Nephron progenitor cell (in vitro differentiated cells): ENCODE measurements around the gene TP53BP2.

ENCODE experiments used
- DNase-seq: peaks from one replicate; pipeline ENCODE4 v3.0.0; 2021
- H3K27ac Mint-ChIP-seq: 2 replicates; pipeline ENCODE4 v1.8.0; 2021; ENCODE audit warnings: mild to moderate bottlenecking, moderate library complexity, mixed read lengths
- H3K27me3 Mint-ChIP-seq: 2 replicates; pipeline ENCODE4 v1.8.0; 2021; ENCODE audit warnings: mild to moderate bottlenecking, low read depth, mixed read lengths; ENCODE audit not compliant: poor library complexity
- H3K36me3 Mint-ChIP-seq: 2 replicates; pipeline ENCODE4 v1.8.0; 2021; ENCODE audit warnings: low read depth, mixed read lengths
- H3K4me1 Mint-ChIP-seq: 2 replicates; pipeline ENCODE4 v1.8.0; 2021; ENCODE audit warnings: mixed read lengths
- H3K4me3 Mint-ChIP-seq: 2 replicates; pipeline ENCODE4 v1.8.0; 2021; ENCODE audit warnings: mild to moderate bottlenecking, moderate library complexity, mixed read lengths
- H3K9me3 Mint-ChIP-seq: 2 replicates; pipeline ENCODE4 v1.8.0; 2021; ENCODE audit warnings: mild to moderate bottlenecking, moderate library complexity, mixed read lengths
- CTCF ChIP-seq: fragments of 200-600 bp; sonication (generic); IDR thresholded peaks from 2 replicates; pipeline ENCODE4 v1.5.0; 2021; ENCODE audit warnings: antibody characterized with exemption

TP53BP2 gene

DNA sequence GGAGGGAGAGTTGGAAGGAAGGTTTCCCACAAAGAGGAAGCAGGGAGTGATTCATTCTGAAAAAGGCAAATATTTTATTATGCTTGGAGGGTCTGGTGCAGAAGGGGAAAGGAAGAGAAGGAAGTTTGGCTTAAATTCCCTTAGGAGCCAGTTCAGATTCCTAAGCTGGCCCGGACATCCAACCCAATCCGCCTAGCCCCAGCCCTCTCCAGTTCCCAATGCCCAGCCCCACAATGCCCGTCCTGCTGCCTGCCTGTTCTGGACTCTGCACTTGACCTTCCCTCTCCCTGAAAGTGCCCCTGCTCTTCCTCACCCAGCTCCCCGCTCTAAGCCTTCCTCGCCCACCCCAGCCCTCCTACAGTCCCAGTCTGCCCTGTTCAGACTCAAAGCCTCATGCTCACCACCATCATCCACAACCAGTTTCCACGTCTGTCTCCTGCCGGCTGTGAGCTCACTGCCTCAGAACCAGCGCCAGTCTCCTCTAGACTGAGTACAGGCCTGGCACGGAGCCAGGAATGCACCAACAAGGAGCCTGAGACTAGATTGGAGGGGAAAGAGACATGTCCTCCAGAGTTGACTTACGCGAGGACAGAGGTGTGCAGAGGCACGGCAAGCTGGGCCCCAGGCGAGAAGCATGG, 114.5 kb downstream of the TP53BP2 start:
- H3K27ac Mint-ChIP-seq = peak overlapping the region; percentile 43
- no peaks in the 10 kb centered on the region for H3K27me3 Mint-ChIP-seq
- DNase-seq = no peak
- TF ChIP-seq CTCF = no peak
- peaks cover 48% of the 10 kb centered on the region for H3K36me3 Mint-ChIP-seq
- peaks cover 66% of the 10 kb centered on the region for H3K4me1 Mint-ChIP-seq
- H3K9me3 Mint-ChIP-seq = no peaks in the 10 kb centered on the region
- H3K4me3 Mint-ChIP-seq = no peak overlapping the region

DNA sequence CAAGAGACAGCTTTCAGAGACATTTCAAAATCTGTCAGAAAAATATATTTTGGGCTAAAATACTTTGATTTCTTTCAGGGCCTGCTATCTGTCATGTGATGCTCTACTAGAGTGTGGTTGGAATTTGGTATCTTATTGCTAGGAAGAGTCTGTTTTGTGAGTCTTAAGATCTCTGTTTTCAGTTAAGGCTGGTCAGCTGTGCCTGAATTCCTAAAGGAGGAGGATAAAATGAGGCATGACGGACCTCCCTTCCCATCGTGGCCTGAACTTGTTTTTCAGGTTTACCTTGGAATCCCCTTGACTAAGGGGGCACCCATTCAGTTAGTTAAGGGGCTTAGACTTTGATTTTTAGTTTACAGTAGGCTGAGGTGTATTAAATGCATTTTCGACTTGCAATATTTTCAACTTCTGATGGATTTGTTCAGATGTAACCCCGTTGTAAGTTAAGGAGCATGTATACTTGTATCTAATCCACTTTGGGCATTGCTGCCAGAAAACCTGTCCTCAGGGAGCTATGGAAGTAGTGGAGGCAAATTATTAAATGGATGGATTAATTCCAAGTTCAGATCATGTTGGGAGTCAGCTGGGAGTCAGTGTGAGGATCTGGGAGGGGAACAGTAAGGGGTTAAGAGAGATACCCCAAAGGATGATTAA, 115.1 kb downstream of the TP53BP2 start:
- Mint-ChIP-seq H3K27me3 (no peaks in the 10 kb centered on the region), H3K9me3 (no peaks in the 10 kb centered on the region), H3K36me3 (peaks cover 48% of the 10 kb centered on the region), H3K4me3 (no peak overlapping the region), H3K27ac (no peak overlapping the region), H3K4me1 (peaks cover 72% of the 10 kb centered on the region)
- DNase-seq = no peak
- TF ChIP-seq CTCF = no peak

- peaks cover 48% of the 10 kb centered on the region for H3K36me3 Mint-ChIP-seq
- no peaks in the 10 kb centered on the region for H3K27me3 Mint-ChIP-seq
- no peaks in the 10 kb centered on the region for H3K9me3 Mint-ChIP-seq
- no peak for DNase-seq
- peaks cover 77% of the 10 kb centered on the region for H3K4me1 Mint-ChIP-seq
- H3K27ac Mint-ChIP-seq = no peak overlapping the region
- TF ChIP-seq CTCF = no peak
- no peak overlapping the region for H3K4me3 Mint-ChIP-seq
These were observed 115.8 kb downstream of the TP53BP2 start for GRCh38 chr1:223729906-223730305.
